ENCODE data around the gene STARD6. TPM values are rescaled to one million over a fixed set of nuclear protein-coding genes. Genes with fewer than 3 reads are reported as not detected.
A peak's percentile ranks its signal among the peaks of the same experiment; 100 is the strongest.

The STARD6 gene
- total RNA-seq, 2 experiments from 2014 or later, result not detected

DNA sequence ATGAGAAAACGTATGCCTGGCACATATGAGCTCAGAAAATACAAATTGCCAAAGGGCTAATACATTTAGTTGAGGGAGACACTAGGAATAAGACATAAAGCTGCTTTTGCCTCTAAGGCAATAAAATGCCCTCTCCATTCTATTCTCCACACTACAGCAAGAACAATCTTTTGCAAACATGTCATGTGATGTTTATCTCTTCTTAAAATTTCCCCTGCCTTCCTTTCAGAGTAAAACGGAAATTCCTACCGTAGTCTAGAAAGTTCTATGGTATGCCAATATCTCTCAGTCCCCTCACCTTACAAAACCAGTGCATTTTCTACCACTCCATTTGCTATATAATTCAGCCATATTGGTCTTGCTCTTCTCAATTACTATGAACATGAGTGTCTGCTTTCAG is 33.2 kb upstream of the STARD6 start:
- intact Hi-C loops (cut with micrococcal nuclease; ENCODE audit: unreplicated experiment), result no loop called here
- peaks cover 11% of the 10 kb centered on the region for H3K4me1 ChIP-seq (ENCODE audit: insufficient read depth, low read length, poor library complexity, severe bottlenecking)
- H3K4me2 ChIP-seq (ENCODE audit: low read length), result no peak overlapping the region
- DNase-seq (ENCODE audit: low spot score), result no peak
- H3K9me2 ChIP-seq (ENCODE audit: insufficient read depth, low read length), result no peaks in the 10 kb centered on the region
- ChIA-PET CTCF (ENCODE audit: unreplicated experiment) (no interaction called here), POLR2A (interaction anchor here (0.6 to 0.7 kb wide), 2 partner anchors 15 to 285 kb away, joined by 3 to 5 read pairs; no protein-coding TSS in a partner anchor)
- no peak overlapping the region for H3K27ac ChIP-seq (ENCODE audit: low read depth, low read length, poor library complexity, severe bottlenecking)
- H4K20me1 ChIP-seq (ENCODE audit: insufficient read depth, low read length), result no peaks in the 10 kb centered on the region
- no peak overlapping the region for H3K4me3 ChIP-seq (ENCODE audit: low read depth, low read length, poor library complexity, severe bottlenecking)
- no TSS peak for BruUV-seq (replicated peaks)
- H2AFZ ChIP-seq (ENCODE audit: low read length), result no peak overlapping the region
- H3K36me3 ChIP-seq (ENCODE audit: insufficient read depth, low read length), result no peaks in the 10 kb centered on the region
- H3K79me2 ChIP-seq (ENCODE audit: insufficient read depth, low read depth, low read length), result no peaks in the 10 kb centered on the region
- H3K9me3 ChIP-seq (ENCODE audit: low read length), result no peaks in the 10 kb centered on the region
- TF ChIP-seq EZH2phosphoT487 (IDR thresholded peaks at IDR 0.05; ENCODE audit: borderline replicate concordance, low read depth, low read length), result no peak

DNA sequence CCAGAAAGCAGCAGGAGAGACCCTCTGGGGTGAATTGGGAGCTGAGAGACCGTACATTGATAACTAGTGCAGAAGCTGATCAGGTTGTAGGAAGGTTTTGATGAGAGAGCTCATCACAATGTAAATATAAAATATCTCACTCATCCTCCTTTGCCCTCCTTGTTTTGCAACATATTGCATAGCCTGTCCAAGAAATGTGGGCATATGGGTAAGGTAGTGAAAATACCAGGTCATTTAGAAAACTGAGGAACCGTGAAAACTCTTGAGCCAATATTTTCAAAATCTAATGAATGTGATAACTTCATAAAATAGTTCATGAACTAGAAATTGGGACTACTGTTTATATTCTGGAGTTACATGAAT is 31.5 kb upstream of the STARD6 start:
- no peak overlapping the region for H3K27ac ChIP-seq (ENCODE audit: low read depth, low read length, poor library complexity, severe bottlenecking)
- no peaks in the 10 kb centered on the region for H4K20me1 ChIP-seq (ENCODE audit: insufficient read depth, low read length)
- TF ChIP-seq EZH2phosphoT487 (IDR thresholded peaks at IDR 0.05; ENCODE audit: borderline replicate concordance, low read depth, low read length), result no peak
- TF ChIP-seq, protein P1, sequence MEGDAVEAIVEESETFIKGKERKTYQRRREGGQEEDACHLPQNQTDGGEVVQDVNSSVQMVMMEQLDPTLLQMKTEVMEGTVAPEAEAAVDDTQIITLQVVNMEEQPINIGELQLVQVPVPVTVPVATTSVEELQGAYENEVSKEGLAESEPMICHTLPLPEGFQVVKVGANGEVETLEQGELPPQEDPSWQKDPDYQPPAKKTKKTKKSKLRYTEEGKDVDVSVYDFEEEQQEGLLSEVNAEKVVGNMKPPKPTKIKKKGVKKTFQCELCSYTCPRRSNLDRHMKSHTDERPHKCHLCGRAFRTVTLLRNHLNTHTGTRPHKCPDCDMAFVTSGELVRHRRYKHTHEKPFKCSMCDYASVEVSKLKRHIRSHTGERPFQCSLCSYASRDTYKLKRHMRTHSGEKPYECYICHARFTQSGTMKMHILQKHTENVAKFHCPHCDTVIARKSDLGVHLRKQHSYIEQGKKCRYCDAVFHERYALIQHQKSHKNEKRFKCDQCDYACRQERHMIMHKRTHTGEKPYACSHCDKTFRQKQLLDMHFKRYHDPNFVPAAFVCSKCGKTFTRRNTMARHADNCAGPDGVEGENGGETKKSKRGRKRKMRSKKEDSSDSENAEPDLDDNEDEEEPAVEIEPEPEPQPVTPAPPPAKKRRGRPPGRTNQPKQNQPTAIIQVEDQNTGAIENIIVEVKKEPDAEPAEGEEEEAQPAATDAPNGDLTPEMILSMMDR (conservative IDR thresholded peaks at IDR 0.05; ENCODE audit: low read length), result no peak
- no peaks in the 10 kb centered on the region for H3K36me3 ChIP-seq (ENCODE audit: insufficient read depth, low read length)
- no peak overlapping the region for H2AFZ ChIP-seq (ENCODE audit: low read length)
- no peaks in the 10 kb centered on the region for H3K9me2 ChIP-seq (ENCODE audit: insufficient read depth, low read length)
- no peak for DNase-seq (ENCODE audit: low spot score)
- no peak overlapping the region for H3K4me3 ChIP-seq (ENCODE audit: low read depth, low read length, poor library complexity, severe bottlenecking)
- H3K79me2 ChIP-seq (ENCODE audit: insufficient read depth, low read depth, low read length), result no peaks in the 10 kb centered on the region
- H3K9me3 ChIP-seq (ENCODE audit: low read length), result no peaks in the 10 kb centered on the region
- ChIA-PET CTCF (ENCODE audit: unreplicated experiment) (no interaction called here), POLR2A (no interaction called here)
- BruUV-seq (replicated peaks), result no TSS peak
- H3K4me1 ChIP-seq (ENCODE audit: insufficient read depth, low read length, poor library complexity, severe bottlenecking), result peaks cover 11% of the 10 kb centered on the region
- intact Hi-C loops (cut with micrococcal nuclease; ENCODE audit: unreplicated experiment), result no loop called here
- 0 out of 2 replicates have a peak overlapping the region, but pooled peaks have one; percentile 23 for H3K4me2 ChIP-seq (ENCODE audit: low read length)

DNA sequence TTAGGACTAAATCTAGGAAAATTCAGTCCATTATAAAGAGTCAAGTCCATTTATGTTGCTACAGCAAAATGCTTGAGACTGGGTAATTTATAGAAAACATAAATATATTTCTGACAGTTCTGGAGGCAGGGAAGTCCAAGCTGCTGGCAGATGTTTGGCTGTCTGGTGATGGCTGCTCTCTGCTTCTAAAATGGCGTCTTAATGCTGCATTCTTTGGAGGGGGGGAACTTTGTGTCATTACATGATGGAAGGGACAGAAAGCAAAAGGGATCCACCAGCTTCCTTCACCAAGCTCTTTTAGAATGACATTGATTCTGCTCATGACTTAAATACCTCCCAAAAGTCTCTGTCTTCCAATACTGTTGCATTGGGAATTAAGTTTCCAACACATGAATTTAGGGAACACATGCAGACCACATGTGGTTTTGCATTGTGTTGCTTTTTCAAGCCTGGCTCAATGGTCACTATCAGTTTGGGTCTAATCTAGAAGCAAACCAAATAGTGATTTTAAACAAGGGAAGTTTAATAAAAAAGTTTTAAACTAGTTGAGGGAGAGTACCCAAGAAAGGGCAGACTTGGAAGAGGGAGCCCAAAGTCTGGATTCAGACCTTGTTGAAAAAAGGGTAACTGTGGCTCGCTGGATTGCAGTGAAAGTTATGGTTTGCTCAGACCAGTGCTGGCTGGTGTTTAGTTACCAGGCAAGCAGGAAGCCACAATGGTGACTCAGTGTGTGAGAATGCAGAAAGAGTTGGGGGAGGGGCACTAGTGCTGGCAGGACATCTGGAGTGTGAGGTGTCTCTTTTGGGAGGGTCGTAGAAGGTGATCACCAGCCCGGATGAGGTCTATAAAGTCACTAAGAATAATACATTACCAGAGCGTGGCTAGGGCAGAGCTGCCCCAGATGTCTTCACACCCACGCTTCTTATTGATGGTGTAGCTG is 30.8 kb upstream of the STARD6 start:
- Histone ChIP-seq H3K4me3 (ENCODE audit: low read depth, low read length, poor library complexity, severe bottlenecking) (no peak overlapping the region), H3K27ac (ENCODE audit: low read depth, low read length, poor library complexity, severe bottlenecking) (no peak overlapping the region), H3K4me1 (ENCODE audit: insufficient read depth, low read length, poor library complexity, severe bottlenecking) (peaks cover 11% of the 10 kb centered on the region), H4K20me1 (ENCODE audit: insufficient read depth, low read length) (no peaks in the 10 kb centered on the region), H3K4me2 (ENCODE audit: low read length) (0 out of 2 replicates have a peak overlapping the region, but pooled peaks have one; percentile 23), H3K36me3 (ENCODE audit: insufficient read depth, low read length) (no peaks in the 10 kb centered on the region), H2AFZ (ENCODE audit: low read length) (no peak overlapping the region), H3K79me2 (ENCODE audit: insufficient read depth, low read depth, low read length) (no peaks in the 10 kb centered on the region), H3K9me3 (ENCODE audit: low read length) (no peaks in the 10 kb centered on the region), H3K9me2 (ENCODE audit: insufficient read depth, low read length) (no peaks in the 10 kb centered on the region)
- no TSS peak for BruUV-seq (replicated peaks)
- POLR2A ChIA-PET, result no interaction called here
- peak; percentile 41 for DNase-seq (ENCODE audit: low spot score)
- intact Hi-C loops (cut with micrococcal nuclease; ENCODE audit: unreplicated experiment), result no loop called here
- TF ChIP-seq, protein P1 (conservative IDR thresholded peaks at IDR 0.05; ENCODE audit: low read length), result no peak
- no peak for TF ChIP-seq EZH2phosphoT487 (IDR thresholded peaks at IDR 0.05; ENCODE audit: borderline replicate concordance, low read depth, low read length)
- CTCF ChIA-PET (ENCODE audit: unreplicated experiment), result no interaction called here
